ENCODE data around the gene APOA4. TPM values are rescaled to one million over a fixed set of nuclear protein-coding genes. Genes with fewer than 3 reads are reported as not detected.
A peak's percentile ranks its signal among the peaks of the same experiment; 100 is the strongest.

The APOA4 gene
- total RNA-seq, 2 experiments from 2014 or later, result not detected

DNA sequence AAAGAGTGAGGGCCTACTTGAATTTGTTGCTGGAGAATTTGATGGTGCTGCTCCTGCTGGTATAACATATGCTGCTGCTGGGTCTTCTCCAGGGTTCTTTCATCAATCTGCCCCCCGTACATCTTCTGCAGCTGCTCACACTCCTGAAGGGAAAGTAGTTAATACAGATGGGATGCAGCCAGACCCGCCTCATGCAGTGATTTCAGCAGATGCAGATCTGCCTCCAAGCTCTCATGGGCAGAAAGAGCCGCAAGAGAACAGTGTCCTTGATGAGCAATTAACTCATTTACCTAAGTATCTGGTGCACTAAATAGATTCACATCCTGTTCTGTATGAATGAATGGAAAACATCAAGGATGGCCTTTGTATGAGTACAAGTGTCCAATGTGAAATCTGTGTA is 39.1 kb upstream of the APOA4 start:
- H3K27ac Mint-ChIP-seq, result no peak overlapping the region
- no peaks in the 10 kb centered on the region for H3K9me3 Mint-ChIP-seq
- no peak overlapping the region for H3K4me3 Mint-ChIP-seq
- TF ChIP-seq, protein P1, sequence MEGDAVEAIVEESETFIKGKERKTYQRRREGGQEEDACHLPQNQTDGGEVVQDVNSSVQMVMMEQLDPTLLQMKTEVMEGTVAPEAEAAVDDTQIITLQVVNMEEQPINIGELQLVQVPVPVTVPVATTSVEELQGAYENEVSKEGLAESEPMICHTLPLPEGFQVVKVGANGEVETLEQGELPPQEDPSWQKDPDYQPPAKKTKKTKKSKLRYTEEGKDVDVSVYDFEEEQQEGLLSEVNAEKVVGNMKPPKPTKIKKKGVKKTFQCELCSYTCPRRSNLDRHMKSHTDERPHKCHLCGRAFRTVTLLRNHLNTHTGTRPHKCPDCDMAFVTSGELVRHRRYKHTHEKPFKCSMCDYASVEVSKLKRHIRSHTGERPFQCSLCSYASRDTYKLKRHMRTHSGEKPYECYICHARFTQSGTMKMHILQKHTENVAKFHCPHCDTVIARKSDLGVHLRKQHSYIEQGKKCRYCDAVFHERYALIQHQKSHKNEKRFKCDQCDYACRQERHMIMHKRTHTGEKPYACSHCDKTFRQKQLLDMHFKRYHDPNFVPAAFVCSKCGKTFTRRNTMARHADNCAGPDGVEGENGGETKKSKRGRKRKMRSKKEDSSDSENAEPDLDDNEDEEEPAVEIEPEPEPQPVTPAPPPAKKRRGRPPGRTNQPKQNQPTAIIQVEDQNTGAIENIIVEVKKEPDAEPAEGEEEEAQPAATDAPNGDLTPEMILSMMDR (IDR thresholded peaks at IDR 0.05), result no peak
- no peak for ATAC-seq
- POLR2A ChIA-PET, result interaction anchor here (3.0 kb wide), 1 partner anchor 9 kb away, joined by 15 read pairs; no protein-coding TSS in a partner anchor
- no peaks in the 10 kb centered on the region for H3K27me3 Mint-ChIP-seq
- intact Hi-C loops (cut with micrococcal nuclease), result no loop called here
- no peak for DNase-seq
- peaks cover 46% of the 10 kb centered on the region for H3K36me3 Mint-ChIP-seq (ENCODE audit: low read depth)
- CTCF ChIA-PET, result no interaction called here
- peaks cover 2% of the 10 kb centered on the region for H3K4me1 Mint-ChIP-seq (ENCODE audit: low read depth)

DNA sequence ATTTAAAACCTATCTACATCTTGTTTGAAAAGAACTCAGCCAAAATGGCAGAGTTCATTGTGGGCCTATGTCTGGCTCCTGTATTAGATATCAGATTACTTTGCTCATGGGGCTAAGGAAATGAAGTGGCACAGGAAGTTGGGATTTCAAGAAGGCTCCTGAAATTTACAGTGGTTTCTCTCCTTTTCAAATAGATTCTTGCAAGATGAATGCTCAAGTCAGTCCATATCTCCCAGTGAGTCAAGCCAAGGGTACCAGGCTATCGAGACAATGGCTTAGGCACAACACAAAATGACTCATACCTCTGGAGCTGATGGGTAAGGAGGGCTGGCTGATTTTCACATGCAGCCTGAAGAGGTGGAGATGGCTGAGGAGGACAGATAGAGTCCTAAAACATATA is 38.4 kb upstream of the APOA4 start:
- Mint-ChIP-seq H3K4me1 (ENCODE audit: low read depth) (peaks cover 5% of the 10 kb centered on the region), H3K4me3 (no peak overlapping the region), H3K27ac (peak overlapping the region; percentile 0), H3K9me3 (no peaks in the 10 kb centered on the region), H3K27me3 (no peaks in the 10 kb centered on the region), H3K36me3 (ENCODE audit: low read depth) (peaks cover 46% of the 10 kb centered on the region)
- ATAC-seq (no peak), DNase-seq (no peak)
- TF ChIP-seq, protein P1 (IDR thresholded peaks at IDR 0.05), result no peak
- ChIA-PET CTCF (no interaction called here), POLR2A (interaction anchor here (1.3 kb wide), 1 partner anchor 13 kb away, joined by 3 read pairs; no protein-coding TSS in a partner anchor)
- intact Hi-C loops (cut with micrococcal nuclease), result no loop called here

DNA sequence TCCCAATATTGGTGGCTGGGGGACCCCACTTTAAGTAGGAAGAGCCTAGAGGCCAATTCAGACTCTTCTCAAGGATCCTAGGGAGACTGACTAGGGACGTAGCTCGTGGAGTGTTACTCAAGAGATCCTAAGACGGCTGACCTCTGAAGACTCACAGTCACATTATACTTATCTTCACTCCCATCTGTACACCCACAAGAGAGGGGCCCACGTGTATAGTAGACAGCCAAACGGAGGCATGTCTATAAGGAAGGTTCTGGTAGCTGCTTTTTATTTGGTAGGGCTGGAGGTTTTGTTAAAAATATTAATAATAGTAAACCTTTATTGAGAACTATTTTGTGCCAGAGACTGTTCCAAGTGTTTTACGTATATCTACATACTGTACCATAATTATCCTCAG is 37.2 kb upstream of the APOA4 start:
- H3K4me3 Mint-ChIP-seq, result no peak overlapping the region
- TF ChIP-seq, protein P1 (IDR thresholded peaks at IDR 0.05), result no peak
- no peak overlapping the region for H3K27ac Mint-ChIP-seq
- POLR2A ChIA-PET, result interaction anchor here (1.3 kb wide), 1 partner anchor 11 kb away, joined by 3 read pairs; no protein-coding TSS in a partner anchor
- H3K36me3 Mint-ChIP-seq (ENCODE audit: low read depth), result peaks cover 47% of the 10 kb centered on the region
- peaks cover 15% of the 10 kb centered on the region for H3K4me1 Mint-ChIP-seq (ENCODE audit: low read depth)
- CTCF ChIA-PET, result interaction anchor here (1.3 kb wide), 1 partner anchor 12 kb away, joined by 3 read pairs; no protein-coding TSS in a partner anchor
- ATAC-seq (no peak), DNase-seq (no peak)
- H3K9me3 Mint-ChIP-seq, result no peaks in the 10 kb centered on the region
- intact Hi-C loops (cut with micrococcal nuclease), result no loop called here
- H3K27me3 Mint-ChIP-seq, result no peaks in the 10 kb centered on the region

DNA sequence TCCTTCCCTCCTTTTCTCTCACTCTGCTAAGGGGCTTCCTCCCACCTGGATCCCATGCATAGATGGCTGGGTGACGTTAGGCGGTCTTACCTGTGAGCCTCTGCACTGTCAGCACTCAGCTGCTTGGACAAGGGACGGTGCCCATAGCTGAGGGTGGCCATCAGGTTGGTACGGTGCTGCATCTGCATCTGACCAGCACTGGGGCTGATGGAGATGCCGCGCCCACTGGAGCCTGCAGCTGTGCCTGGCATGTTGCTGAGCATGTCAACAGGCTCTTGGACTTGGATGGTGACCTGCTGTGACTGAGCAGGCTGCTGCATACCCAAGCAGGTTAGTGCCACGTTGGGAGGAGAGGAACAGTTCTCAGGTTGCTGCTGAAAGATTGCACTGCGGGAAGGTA is 36.1 kb upstream of the APOA4 start:
- TF ChIP-seq, protein P1 (IDR thresholded peaks at IDR 0.05), result no peak
- Mint-ChIP-seq H3K36me3 (ENCODE audit: low read depth) (peaks cover 50% of the 10 kb centered on the region), H3K4me3 (no peak overlapping the region), H3K27me3 (no peaks in the 10 kb centered on the region), H3K9me3 (peaks cover 3% of the 10 kb centered on the region), H3K27ac (no peak overlapping the region), H3K4me1 (ENCODE audit: low read depth) (peaks cover 23% of the 10 kb centered on the region)
- ATAC-seq (no peak), DNase-seq (no peak)
- intact Hi-C loops (cut with micrococcal nuclease), result no loop called here
- POLR2A ChIA-PET, result interaction anchor here (0.9 kb wide), 2 partner anchors 9 to 14 kb away, joined by 3 to 4 read pairs; no protein-coding TSS in a partner anchor
- CTCF ChIA-PET, result interaction anchor here (1.3 to 1.6 kb wide), 3 partner anchors 23 to 246 kb away, joined by 3 to 5 read pairs (median 4); partner anchors contain the start of gene APOA5

DNA sequence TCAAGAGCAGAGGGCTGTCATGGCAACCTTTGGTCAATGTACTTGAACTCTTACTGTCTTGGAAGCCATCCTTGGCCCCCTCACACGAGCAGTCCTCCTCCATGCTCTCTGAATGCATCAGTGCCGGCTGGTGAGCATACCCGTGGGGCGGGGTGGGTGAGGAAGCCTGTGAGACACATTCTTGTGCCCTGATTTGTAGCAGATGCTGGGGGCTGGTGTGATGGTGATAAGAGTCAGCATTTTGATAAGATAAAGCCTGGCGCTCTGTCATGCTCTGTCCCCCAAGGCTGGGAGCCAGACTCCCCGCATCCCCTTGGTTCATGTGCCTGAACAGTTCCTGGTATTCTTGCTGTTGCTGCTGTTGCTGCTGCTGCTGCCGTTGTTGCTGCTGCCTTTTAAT is 34.8 kb upstream of the APOA4 start:
- H3K27me3 Mint-ChIP-seq, result no peaks in the 10 kb centered on the region
- peaks cover 35% of the 10 kb centered on the region for H3K4me1 Mint-ChIP-seq (ENCODE audit: low read depth)
- DNase-seq (no peak), ATAC-seq (no peak)
- H3K36me3 Mint-ChIP-seq (ENCODE audit: low read depth), result peaks cover 52% of the 10 kb centered on the region
- intact Hi-C loops (cut with micrococcal nuclease), result no loop called here
- ChIA-PET POLR2A (no interaction called here), CTCF (interaction anchor here (1.6 kb wide), 1 partner anchor 248 kb away, joined by 5 read pairs; no protein-coding TSS in a partner anchor)
- no peak overlapping the region for H3K27ac Mint-ChIP-seq
- TF ChIP-seq, protein P1 (IDR thresholded peaks at IDR 0.05), result no peak
- H3K4me3 Mint-ChIP-seq, result no peak overlapping the region
- peaks cover 3% of the 10 kb centered on the region for H3K9me3 Mint-ChIP-seq
